GM18873 (cell line): ENCODE results near the gene TLR7.

Experiments
- ATAC-seq: cut with Tn5 transposase; IDR thresholded peaks from one replicate; pipeline ENCODE4 v1.9.1; 2021; ENCODE audit warnings: mild to moderate bottlenecking, moderate library complexity, moderate number of reproducible peaks; ENCODE audit not compliant: unreplicated experiment, low FRiP score

TLR7 gene

DNA sequence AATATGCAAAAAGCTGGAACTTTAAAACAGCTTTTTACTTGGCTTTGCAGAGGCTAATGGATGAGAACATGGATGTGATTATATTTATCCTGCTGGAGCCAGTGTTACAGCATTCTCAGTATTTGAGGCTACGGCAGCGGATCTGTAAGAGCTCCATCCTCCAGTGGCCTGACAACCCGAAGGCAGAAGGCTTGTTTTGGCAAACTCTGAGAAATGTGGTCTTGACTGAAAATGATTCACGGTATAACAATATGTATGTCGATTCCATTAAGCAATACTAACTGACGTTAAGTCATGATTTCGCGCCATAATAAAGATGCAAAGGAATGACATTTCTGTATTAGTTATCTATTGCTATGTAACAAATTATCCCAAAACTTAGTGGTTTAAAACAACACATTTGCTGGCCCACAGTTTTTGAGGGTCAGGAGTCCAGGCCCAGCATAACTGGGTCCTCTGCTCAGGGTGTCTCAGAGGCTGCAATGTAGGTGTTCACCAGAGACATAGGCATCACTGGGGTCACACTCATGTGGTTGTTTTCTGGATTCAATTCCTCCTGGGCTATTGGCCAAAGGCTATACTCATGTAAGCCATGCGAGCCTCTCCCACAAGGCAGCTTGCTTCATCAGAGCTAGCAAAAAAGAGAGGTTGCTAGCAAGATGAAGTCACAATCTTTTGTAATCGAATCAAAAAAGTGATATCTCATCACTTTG, 55.2 kb downstream of the TLR7 start:
- no peak for ATAC-seq

DNA sequence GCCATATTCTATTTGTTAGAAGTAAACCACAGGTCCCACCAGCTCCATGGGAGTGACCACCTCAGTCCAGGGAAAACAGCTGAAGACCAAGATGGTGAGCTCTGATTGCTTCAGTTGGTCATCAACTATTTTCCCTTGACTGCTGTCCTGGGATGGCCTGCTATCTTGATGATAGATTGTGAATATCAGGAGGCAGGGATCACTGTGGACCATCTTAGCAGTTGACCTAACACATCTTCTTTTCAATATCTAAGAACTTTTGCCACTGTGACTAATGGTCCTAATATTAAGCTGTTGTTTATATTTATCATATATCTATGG, 55.7 kb downstream of the TLR7 start:
- ATAC-seq: no peak

DNA sequence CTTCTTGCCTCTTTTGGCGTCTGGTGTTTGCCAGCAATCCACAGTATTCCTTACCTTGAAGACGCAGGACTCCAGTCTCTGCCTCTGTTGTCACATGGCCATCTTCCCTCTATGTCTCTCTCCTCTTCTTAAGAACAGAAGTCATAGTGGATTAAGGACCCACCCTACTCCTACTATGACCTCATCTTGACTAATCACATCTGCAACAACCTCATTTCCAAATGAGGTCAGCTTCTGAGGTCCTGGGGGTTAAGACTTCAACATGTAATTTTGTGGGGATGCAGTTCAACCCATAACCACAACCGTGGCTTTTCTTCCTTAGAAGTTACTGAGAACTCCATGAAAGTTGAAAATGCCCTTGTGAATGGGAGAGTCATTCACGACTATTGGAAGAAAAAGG, 62.8 kb downstream of the TLR7 start:
- no peak for ATAC-seq

DNA sequence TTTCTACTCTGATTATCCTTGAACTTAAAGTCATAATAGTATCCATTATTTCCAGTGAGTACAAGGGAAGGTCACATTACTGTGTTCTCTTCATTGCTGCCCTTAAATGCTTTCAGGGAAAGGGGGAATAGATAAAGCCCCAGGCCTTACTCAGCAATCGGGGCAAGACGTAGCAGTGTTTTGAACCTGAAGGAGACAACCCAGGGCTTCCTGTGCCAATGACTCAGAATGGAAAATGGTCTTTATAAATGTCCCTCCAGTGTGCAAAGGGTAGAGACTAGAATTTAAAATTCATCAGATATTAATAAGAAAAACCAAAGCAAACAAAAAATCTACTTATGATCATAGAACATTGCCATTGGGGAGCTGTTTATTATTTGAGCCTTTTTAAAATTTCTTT, 63.3 kb downstream of the TLR7 start:
- ATAC-seq: no peak

DNA sequence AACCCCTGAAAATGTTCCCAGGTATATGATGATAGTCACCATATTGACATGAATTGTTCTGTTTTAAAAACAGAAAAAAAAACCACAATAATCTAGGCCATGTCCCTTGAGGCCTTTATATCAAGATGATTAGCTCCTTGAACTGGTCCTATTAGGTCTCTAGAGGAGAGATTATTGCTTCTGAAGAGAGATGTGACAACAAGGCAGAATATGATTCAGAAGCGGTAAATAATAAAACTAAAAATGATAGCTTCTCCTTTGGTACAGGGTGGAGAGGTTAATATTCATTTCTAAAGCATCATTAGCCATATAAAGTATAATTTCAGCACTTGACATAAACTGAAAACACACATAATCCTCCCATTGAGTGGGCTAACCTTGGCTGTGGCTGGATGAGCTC, 65.4 kb downstream of the TLR7 start:
- no peak for ATAC-seq

DNA sequence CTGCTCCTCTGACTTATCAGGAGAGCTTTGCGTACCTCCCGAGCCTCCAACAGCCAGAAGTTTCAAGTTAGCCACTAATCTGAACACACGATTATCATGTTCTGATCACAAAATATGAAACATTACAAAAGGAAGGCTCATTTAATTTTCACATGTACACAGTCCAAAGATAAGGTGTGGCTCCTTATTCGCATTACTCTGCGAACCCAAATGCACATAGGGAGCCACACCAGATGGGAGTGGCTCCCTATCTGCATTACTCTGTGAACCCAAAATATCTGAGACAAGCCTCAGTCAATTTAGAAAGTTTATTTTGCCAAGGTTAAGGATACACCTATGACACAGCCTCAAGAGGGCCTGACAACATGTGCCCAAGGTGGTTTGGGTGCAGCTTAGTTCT, 68.0 kb downstream of the TLR7 start:
- no peak for ATAC-seq

DNA sequence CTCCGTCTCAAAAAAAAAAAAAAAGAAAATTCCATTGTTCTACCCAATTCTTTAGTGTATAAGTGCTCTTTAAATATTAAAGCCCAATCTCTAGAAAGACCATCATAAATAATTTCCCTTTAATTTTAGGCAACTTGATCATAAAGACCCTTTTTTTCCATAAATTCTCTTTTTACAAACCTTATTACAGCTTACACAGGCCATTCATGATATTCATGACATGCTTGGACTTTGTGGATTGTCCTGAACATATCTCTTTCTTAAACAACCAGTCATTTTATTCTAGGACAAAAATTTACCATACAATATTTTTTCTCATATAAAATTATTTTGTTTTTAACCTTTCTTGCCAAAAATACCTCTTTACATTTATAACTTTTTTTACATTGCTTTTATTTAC, 70.1 kb downstream of the TLR7 start:
- no peak for ATAC-seq
